HG03520 (cell line): ENCODE data around the gene CD3D.

ENCODE experiments used
- ATAC-seq: cut with Tn5 transposase; IDR thresholded peaks from one replicate; pipeline ENCODE4 v1.9.1; 2021; ENCODE audit warnings: mild to moderate bottlenecking, moderate library complexity; ENCODE audit not compliant: unreplicated experiment

CD3D gene

DNA sequence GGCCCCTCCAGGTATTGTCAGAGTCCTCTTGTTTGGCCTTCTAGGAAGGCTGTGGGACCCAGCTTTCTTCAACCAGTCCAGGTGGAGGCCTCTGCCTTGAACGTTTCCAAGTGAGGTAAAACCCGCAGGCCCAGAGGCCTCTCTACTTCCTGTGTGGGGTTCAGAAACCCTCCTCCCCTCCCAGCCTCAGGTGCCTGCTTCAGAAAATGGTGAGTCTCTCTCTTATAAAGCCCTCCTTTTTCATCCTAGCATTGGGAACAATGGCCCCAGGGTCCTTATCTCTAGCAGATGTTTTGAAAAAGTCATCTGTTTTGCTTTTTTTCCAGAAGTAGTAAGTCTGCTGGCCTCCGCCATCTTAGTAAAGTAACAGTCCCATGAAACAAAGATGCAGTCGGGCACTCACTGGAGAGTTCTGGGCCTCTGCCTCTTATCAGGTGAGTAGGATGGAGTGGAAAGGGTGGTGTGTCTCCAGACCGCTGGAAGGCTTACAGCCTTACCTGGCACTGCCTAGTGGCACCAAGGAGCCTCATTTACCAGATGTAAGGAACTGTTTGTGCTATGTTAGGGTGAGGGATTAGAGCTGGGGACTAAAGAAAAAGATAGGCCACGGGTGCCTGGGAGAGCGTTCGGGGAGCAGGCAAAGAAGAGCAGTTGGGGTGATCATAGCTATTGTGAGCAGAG, 37.8 kb downstream of the CD3D start, which contains the start of gene CD3E:
Gene CD3E (plus strand): TSS at position 163 of the 681 bp plus-strand sequence. CDS start 223 bp downstream, at position 386.
- ATAC-seq = no peak

GRCh38 chr11:118304227-118304567, 38.3 kb downstream of the CD3D start:
- no peak for ATAC-seq

DNA sequence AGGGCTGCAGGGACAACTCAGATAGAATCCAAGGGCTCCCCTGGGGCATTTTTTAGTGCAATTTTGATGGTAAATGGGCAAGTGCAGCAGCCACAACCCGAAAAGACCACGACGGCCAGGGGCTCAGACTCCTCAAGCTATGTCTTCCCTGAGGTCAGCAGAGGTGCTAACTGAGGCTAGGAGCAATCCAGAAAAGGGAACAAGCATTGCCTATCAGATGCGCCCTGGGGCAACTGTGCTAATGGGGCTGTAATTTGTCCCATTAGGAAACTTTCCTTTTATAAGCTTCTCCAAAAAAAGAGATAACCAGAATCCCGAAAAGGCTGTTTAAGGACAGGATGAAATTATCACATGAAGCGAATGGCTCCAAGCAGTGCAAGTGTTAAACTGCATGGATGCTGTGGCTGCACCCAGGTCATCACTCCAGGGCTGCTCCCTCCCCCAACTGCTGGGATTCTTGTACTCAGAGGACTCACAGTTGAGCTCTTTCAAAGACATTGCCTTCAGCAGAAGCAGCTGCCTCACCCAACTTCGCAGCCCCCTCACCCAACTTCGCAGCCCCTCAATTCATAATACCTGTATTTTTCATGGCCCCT, 40.8 kb downstream of the CD3D start:
- no peak for ATAC-seq

GRCh38 chr11:118295815-118296454, 46.6 kb downstream of the CD3D start:
- ATAC-seq = no peak

- no peak for ATAC-seq
Measured at GRCh38 chr11:118295199-118295598, 47.3 kb downstream of the CD3D start.

GRCh38 chr11:118294053-118294452, 48.5 kb downstream of the CD3D start:
- no peak for ATAC-seq

- no peak for ATAC-seq
Measured at GRCh38 chr11:118291477-118292135, 50.9 kb downstream of the CD3D start.

DNA sequence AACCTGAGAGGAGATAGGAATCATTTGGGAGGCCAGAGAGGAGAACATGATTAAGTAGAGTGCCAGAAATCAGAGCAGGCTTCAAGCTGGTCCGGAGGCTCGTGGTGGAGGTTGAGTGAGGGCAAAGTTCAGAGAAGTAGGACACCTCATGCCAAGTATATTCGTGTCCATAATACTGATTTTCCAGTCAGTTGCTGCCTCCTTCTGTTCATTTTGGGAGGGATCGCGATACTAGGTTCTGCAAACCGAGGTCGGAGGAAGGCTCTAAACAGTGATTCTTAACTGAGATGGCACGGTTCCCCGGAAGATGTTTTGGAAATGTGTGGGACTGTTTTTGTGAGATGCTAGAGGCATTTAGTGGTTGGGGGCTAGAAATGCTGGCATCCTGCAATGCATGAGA, 51.6 kb downstream of the CD3D start:
- ATAC-seq = no peak

DNA sequence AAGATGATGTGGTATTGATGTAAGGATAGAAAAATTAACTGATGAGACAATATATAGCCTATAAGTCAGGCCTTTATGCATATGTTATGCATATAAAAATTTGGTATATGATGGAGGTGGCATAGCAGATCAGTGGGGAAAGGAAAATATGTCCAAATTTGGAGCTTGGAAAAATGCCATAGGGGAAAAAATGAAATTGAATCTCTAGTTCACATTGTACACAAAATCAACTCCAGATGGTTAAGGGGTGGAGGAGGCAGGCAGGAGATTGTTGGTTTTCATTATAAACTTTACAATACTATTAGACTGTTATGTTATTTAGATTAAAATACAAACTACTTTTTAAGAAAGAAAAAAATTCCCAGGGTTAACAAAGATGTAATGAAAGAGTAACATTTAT, 53.1 kb downstream of the CD3D start:
- no peak for ATAC-seq
